Dendritic cell treated with granulocyte-macrophage colony-stimulating factor and Interleukin-4, amounts not matched to agents 40 ng/mL and 50 ng/mL, for 4 days (primary cell): ENCODE data around the gene HMGB3.

ENCODE experiments used
- H3K27ac Mint-ChIP-seq: one replicate; pipeline ENCODE4 v1.8.0; 2022; ENCODE audit warnings: mild to moderate bottlenecking, mixed read lengths
- H3K27me3 Mint-ChIP-seq: one replicate; pipeline ENCODE4 v1.8.0; 2022; ENCODE audit warnings: mild to moderate bottlenecking, mixed read lengths
- H3K36me3 Mint-ChIP-seq: one replicate; pipeline ENCODE4 v1.8.0; 2022; ENCODE audit warnings: low read depth, mixed read lengths
- H3K4me1 Mint-ChIP-seq: one replicate; pipeline ENCODE4 v1.8.0; 2022; ENCODE audit warnings: low read depth, mixed read lengths
- H3K4me3 Mint-ChIP-seq: one replicate; pipeline ENCODE4 v1.8.0; 2022; ENCODE audit warnings: mild to moderate bottlenecking, moderate library complexity, mixed read lengths
- H3K9me3 Mint-ChIP-seq: one replicate; pipeline ENCODE4 v1.8.0; 2022; ENCODE audit warnings: mixed read lengths
- intact Hi-C: fragments of 100-400 bp; cut with micrococcal nuclease; formaldehyde crosslinking; loops from one replicate; pipeline ENCODE4 v1.15.0; 2022

HMGB3 gene

GRCh38 chrX:150982788-150983520 is at the start of gene HMGB3:
Gene HMGB3 (plus strand): TSS chrX:150983335. CDS start chrX:150985600, 2,265 bp downstream.
- Mint-ChIP-seq H3K4me3 (peak within 1 kb of the TSS; percentile 75), H3K27ac (peak within 1 kb of the TSS; percentile 74), H3K4me1 (peaks cover 21% of the 10 kb centered on the region), H3K36me3 (no peaks in the 10 kb centered on the region), H3K27me3 (peaks cover 12% of the 10 kb centered on the region), H3K9me3 (no peaks in the 10 kb centered on the region)
- intact Hi-C loops = loop anchor here (2.0 kb wide), 1 partner anchor 84 kb away; the partner anchor contains the start of gene CD99L2

- no peak overlapping the region for H3K27ac Mint-ChIP-seq
- peaks cover 9% of the 10 kb centered on the region for H3K9me3 Mint-ChIP-seq
Measured at GRCh38 chrX:150933945-150934350, 49.2 kb upstream of the HMGB3 start.

DNA sequence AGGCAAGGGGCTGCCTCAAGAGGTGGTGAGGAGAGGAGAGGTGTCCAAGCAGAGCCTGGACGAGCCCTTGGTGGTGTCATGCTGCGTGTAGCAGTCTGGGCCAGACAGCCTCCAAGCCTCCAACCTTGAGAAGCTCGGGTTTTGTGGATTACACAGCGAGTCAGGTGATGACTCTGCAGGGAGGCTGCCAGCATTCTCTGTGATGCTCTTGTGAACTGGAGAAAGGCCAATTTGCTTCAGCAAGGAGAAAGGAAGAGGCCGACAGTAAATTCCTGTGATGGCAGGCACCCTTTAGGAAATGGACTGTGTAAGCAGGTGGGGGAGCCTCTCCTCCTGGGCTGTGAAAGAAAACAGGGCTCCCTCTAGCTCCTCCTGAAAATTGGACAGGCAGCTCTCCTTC is 48.7 kb upstream of the HMGB3 start:
- no peak overlapping the region for H3K27ac Mint-ChIP-seq
- peaks cover 9% of the 10 kb centered on the region for H3K9me3 Mint-ChIP-seq
- peaks cover 5% of the 10 kb centered on the region for H3K27me3 Mint-ChIP-seq
- H3K4me3 Mint-ChIP-seq = no peak overlapping the region
- H3K4me1 Mint-ChIP-seq = no peaks in the 10 kb centered on the region
- intact Hi-C loops = no loop called here
- no peaks in the 10 kb centered on the region for H3K36me3 Mint-ChIP-seq

More at GRCh38 chrX:150933945-150934350, 49.2 kb upstream of the HMGB3 start:
- Mint-ChIP-seq H3K36me3 (no peaks in the 10 kb centered on the region), H3K4me1 (no peaks in the 10 kb centered on the region), H3K4me3 (no peak overlapping the region), H3K27me3 (peaks cover 5% of the 10 kb centered on the region)
- intact Hi-C loops = no loop called here

GRCh38 chrX:150935467-150935866 is 47.7 kb upstream of the HMGB3 start:
- no peak overlapping the region for H3K4me3 Mint-ChIP-seq

DNA sequence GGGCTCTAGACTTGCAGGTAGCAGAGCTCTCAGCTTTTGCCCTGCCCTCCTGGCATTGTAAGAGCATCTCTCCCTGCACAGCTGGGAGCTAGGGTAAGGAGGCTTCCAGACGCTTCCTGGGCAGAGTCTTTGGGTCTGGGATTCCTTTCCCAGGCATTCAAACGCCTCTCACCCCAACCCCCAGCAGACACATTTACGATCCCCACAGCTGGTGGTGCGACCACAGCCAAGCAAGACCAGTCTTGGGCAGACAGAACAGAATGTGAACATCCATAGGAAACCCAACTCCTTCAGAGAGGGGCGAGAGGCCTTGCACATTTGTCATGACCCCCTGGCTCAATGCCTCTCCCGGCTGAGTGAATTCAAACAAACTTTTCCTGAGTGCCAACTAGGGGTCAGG is 46.6 kb upstream of the HMGB3 start:
- intact Hi-C loops = no loop called here
- Mint-ChIP-seq H3K27me3 (peaks cover 5% of the 10 kb centered on the region), H3K27ac (no peak overlapping the region), H3K9me3 (peaks cover 9% of the 10 kb centered on the region), H3K4me1 (no peaks in the 10 kb centered on the region), H3K4me3 (no peak overlapping the region), H3K36me3 (no peaks in the 10 kb centered on the region)

More at GRCh38 chrX:150935467-150935866, 47.7 kb upstream of the HMGB3 start:
- H3K27ac Mint-ChIP-seq = no peak overlapping the region
- H3K36me3 Mint-ChIP-seq = no peaks in the 10 kb centered on the region
- peaks cover 5% of the 10 kb centered on the region for H3K27me3 Mint-ChIP-seq
- no peaks in the 10 kb centered on the region for H3K4me1 Mint-ChIP-seq
- H3K9me3 Mint-ChIP-seq = peaks cover 9% of the 10 kb centered on the region
- intact Hi-C loops = no loop called here

DNA sequence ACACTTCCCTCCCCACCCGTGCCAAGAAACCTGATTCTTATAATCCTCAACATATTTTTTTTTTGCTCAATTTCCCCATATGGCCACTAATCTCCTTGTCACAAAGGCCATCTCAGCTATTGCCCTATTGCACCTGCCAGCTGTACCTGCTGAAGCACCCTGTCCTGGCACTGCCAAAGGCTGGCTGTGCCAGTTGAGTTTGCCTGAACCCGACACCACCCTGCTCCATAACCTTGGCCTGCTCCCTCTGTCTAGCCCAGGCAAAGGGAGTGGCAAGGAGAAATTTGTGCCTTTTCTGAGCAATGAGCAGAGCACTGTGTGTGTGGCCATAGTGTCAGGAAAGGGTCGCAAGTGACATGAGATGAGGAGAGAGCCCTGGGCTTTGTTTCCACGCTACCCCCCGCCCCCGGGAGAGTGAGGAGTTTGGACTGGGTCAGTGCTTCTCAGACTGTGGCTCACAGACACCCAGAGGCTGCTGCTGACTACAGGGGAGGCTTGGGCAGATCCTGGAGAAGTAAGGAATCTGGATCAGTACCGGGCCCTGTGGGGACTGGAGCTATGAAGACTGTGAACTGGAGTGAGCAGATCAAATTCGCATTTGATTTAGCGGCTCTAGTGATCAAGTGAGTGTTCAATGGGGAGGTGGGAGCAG is 42.2 kb upstream of the HMGB3 start:
- no peaks in the 10 kb centered on the region for H3K4me1 Mint-ChIP-seq
- H3K36me3 Mint-ChIP-seq = no peaks in the 10 kb centered on the region
- no peak overlapping the region for H3K27ac Mint-ChIP-seq
- H3K4me3 Mint-ChIP-seq = no peak overlapping the region
- H3K27me3 Mint-ChIP-seq = no peaks in the 10 kb centered on the region
- intact Hi-C loops = no loop called here
- H3K9me3 Mint-ChIP-seq = peaks cover 9% of the 10 kb centered on the region

- H3K27me3 Mint-ChIP-seq = no peaks in the 10 kb centered on the region
- intact Hi-C loops = no loop called here
- H3K4me1 Mint-ChIP-seq = no peaks in the 10 kb centered on the region
Measured at GRCh38 chrX:150941580-150941979, 41.6 kb upstream of the HMGB3 start.

GRCh38 chrX:150942942-150943594 is 40.1 kb upstream of the HMGB3 start:
- Mint-ChIP-seq H3K9me3 (no peaks in the 10 kb centered on the region), H3K4me1 (no peaks in the 10 kb centered on the region), H3K36me3 (no peaks in the 10 kb centered on the region), H3K27me3 (peaks cover 3% of the 10 kb centered on the region), H3K27ac (no peak overlapping the region), H3K4me3 (no peak overlapping the region)
- intact Hi-C loops = no loop called here

More at GRCh38 chrX:150941580-150941979, 41.6 kb upstream of the HMGB3 start:
- Mint-ChIP-seq H3K27ac (no peak overlapping the region), H3K4me3 (no peak overlapping the region), H3K9me3 (peaks cover 9% of the 10 kb centered on the region), H3K36me3 (no peaks in the 10 kb centered on the region)

DNA sequence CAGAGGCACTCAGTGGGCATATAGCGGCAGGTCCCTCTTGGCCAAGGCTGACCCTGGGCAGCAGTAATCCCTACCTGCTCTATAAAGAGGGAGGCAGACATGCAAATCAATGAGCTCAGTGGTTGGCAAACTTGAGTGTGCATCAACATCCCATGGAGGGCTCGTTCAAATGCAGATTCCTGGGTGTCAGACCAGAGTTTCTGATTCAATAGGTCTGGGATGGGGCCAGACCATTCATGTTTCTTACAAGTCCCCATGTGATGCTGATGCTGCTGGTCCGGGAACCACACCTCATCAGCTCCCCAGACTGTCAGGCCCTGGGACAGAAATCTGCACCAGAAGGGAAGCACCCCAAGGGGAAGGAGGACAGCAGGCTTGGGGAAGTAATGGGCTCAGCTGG is 38.9 kb upstream of the HMGB3 start:
- H3K9me3 Mint-ChIP-seq = no peaks in the 10 kb centered on the region

GRCh38 chrX:150954951-150955350 is 28.2 kb upstream of the HMGB3 start:
- H3K4me3 Mint-ChIP-seq = no peak overlapping the region
- H3K36me3 Mint-ChIP-seq = no peaks in the 10 kb centered on the region
- H3K27ac Mint-ChIP-seq = no peak overlapping the region
- H3K9me3 Mint-ChIP-seq = no peaks in the 10 kb centered on the region
- intact Hi-C loops = no loop called here
- no peaks in the 10 kb centered on the region for H3K4me1 Mint-ChIP-seq
- H3K27me3 Mint-ChIP-seq = peaks cover 3% of the 10 kb centered on the region

More for the DNA sequence above, 38.9 kb upstream of the HMGB3 start:
- Mint-ChIP-seq H3K27ac (no peak overlapping the region), H3K4me1 (no peaks in the 10 kb centered on the region), H3K27me3 (peaks cover 3% of the 10 kb centered on the region), H3K36me3 (no peaks in the 10 kb centered on the region), H3K4me3 (no peak overlapping the region)
- intact Hi-C loops = no loop called here

- intact Hi-C loops = no loop called here
- Mint-ChIP-seq H3K9me3 (no peaks in the 10 kb centered on the region), H3K36me3 (no peaks in the 10 kb centered on the region), H3K4me1 (no peaks in the 10 kb centered on the region), H3K27ac (no peak overlapping the region), H3K27me3 (peaks cover 3% of the 10 kb centered on the region), H3K4me3 (no peak overlapping the region)
Measured at GRCh38 chrX:150955590-150955989, 27.5 kb upstream of the HMGB3 start.

GRCh38 chrX:150958177-150958576 is 25.0 kb upstream of the HMGB3 start:
- H3K4me1 Mint-ChIP-seq = no peaks in the 10 kb centered on the region

GRCh38 chrX:150959557-150959956 is 23.6 kb upstream of the HMGB3 start:
- Mint-ChIP-seq H3K36me3 (no peaks in the 10 kb centered on the region), H3K9me3 (no peaks in the 10 kb centered on the region), H3K27ac (no peak overlapping the region), H3K27me3 (peaks cover 3% of the 10 kb centered on the region), H3K4me3 (no peak overlapping the region), H3K4me1 (no peaks in the 10 kb centered on the region)
- intact Hi-C loops = no loop called here

More at GRCh38 chrX:150958177-150958576, 25.0 kb upstream of the HMGB3 start:
- Mint-ChIP-seq H3K27ac (no peak overlapping the region), H3K27me3 (peaks cover 3% of the 10 kb centered on the region), H3K9me3 (no peaks in the 10 kb centered on the region), H3K4me3 (no peak overlapping the region), H3K36me3 (no peaks in the 10 kb centered on the region)
- intact Hi-C loops = no loop called here

DNA sequence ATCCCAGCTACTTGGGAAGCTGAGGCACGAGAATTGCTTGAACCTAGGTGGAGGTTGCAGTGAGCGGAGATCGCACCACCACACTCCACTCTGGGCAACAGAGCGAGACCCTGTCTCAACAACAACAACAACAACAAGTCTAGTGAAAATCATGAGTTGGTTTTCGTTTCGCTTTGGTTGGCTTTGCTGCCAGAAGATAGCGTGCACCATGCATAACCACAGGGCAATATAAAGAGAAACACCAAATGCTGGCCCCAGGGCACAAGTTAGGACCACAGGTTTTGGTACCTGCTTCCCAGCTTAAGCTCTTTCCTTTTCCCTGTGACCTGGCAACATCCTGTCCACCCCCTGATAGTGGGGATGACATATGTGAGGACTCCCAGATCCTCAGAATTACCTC is 21.5 kb upstream of the HMGB3 start:
- Mint-ChIP-seq H3K4me3 (no peak overlapping the region), H3K27ac (no peak overlapping the region), H3K36me3 (no peaks in the 10 kb centered on the region), H3K9me3 (no peaks in the 10 kb centered on the region), H3K4me1 (no peaks in the 10 kb centered on the region), H3K27me3 (peaks cover 2% of the 10 kb centered on the region)
- intact Hi-C loops = no loop called here
